K562 (cell line): ENCODE results near the gene FAM53B. TPM values are rescaled to one million over a fixed set of nuclear protein-coding genes. Genes with fewer than 3 reads are reported as not detected.

Experiments used
- ATAC-seq: fragments of 200-7000 bp; cut with Tn5 transposase; 3 replicates; pipeline ENCODE4 v1.9.1; 2020; ENCODE audit warnings: moderate library complexity
- BruUV-seq: library from RNA; stranded (reverse); fragments of 400-500 nt; replicated peaks from 2 replicates; lab custom pipeline; 2021; lab: Mats Ljungman, UMichigan
- CTCF ChIA-PET: fragments of 300-600 bp; formaldehyde crosslinking; extraction: SDS; loops from one replicate; lab custom pipeline; 2021; ENCODE audit warnings: low intra/inter-chr PET ratio; lab: Yijun Ruan, JAX
- POLR2A ChIA-PET: fragments of 300-600, 350-650 bp; sonication (Branson Sonifier 250); formaldehyde crosslinking; extraction: SDS; loops from one replicate; lab custom pipeline; 2021; ENCODE audit warnings: antibody characterized with exemption, inconsistent platforms; lab: Yijun Ruan, JAX
- DNase-seq, 4 experiments: peaks; one replicate each; pipeline versions ENCODE4 v3.0.0 to v3.0.0-alpha.2; 2011 to 2018; ENCODE audit warnings: low spot score in 3 of 4, mixed read lengths in 3 of 4; ENCODE audit errors: extremely low read depth in 1 of 4
- FAIRE-seq: peaks from 2 replicates; lab custom pipeline; 2011; peaks lifted over from hg19 to GRCh38; lab: Jason Lieb, UNC
- H2AFZ ChIP-seq: 2 replicates; pipeline ENCODE4 v1.6.0; 2011; ENCODE audit warnings: low read depth, low read length, control low read depth, inconsistent platforms
- H3K27ac ChIP-seq: fragments of 200-600 bp; 3 replicates; pipeline ENCODE4 v1.8.0; 2011; ENCODE audit warnings: low read depth, mild to moderate bottlenecking, control low read depth, inconsistent platforms, low read length, moderate library complexity, mixed read lengths; ENCODE audit errors: extremely low read depth
- H3K27me3 ChIP-seq, 2 experiments: fragments of 300-600 bp in 1 of 2; 2 replicates in 1 of 2; 3 replicates in 1 of 2; pipeline versions ENCODE4 v1.6.0 to v1.8.0; 2011; ENCODE audit warnings: inconsistent platforms in 2 of 2, low read length in 2 of 2, mild to moderate bottlenecking in 1 of 2, mixed read lengths in 1 of 2, moderate library complexity in 1 of 2; ENCODE audit not compliant: control insufficient read depth in 2 of 2, insufficient read depth in 2 of 2
- H3K36me3 ChIP-seq: fragments of 300-600 bp; 3 replicates; pipeline ENCODE4 v1.8.0; 2011; ENCODE audit warnings: mild to moderate bottlenecking, low read length, inconsistent platforms; ENCODE audit not compliant: control insufficient read depth, insufficient read depth
- H3K4me1 ChIP-seq, 2 experiments: fragments of 200-600 bp in 1 of 2; replicated peaks in 1 of 2; 2 replicates in 1 of 2; 3 replicates in 1 of 2; pipeline versions ENCODE4 v1.5.1 to v1.8.0; 2011; ENCODE audit warnings: inconsistent platforms in 2 of 2, low read length in 2 of 2, mild to moderate bottlenecking in 1 of 2, mixed read lengths in 1 of 2, moderate library complexity in 1 of 2; ENCODE audit not compliant: control insufficient read depth in 2 of 2, insufficient read depth in 2 of 2
- H3K4me2 ChIP-seq: 2 replicates; pipeline ENCODE4 v1.6.1; 2011; ENCODE audit warnings: low read length, control low read depth, inconsistent platforms, mixed read lengths; ENCODE audit not compliant: insufficient read depth
- H3K4me3 ChIP-seq: fragments of 200-600 bp; sonication (generic), shearing (Covaris generic); 2 replicates; pipeline ENCODE4 v1.5.1; 2016; ENCODE audit warnings: control low read depth, inconsistent platforms
- H3K79me2 ChIP-seq: fragments of 200-600 bp; 3 replicates; pipeline ENCODE4 v1.8.0; 2011; ENCODE audit warnings: low read length, inconsistent platforms; ENCODE audit not compliant: control insufficient read depth, insufficient read depth
- H3K9ac ChIP-seq, 2 experiments: 2 replicates each; pipeline versions ENCODE4 v1.6.0 to v1.6.1; 2011; ENCODE audit warnings: low read depth in 2 of 2, low read length in 2 of 2, control low read depth in 1 of 2, inconsistent platforms in 1 of 2, mild to moderate bottlenecking in 1 of 2, mixed read lengths in 1 of 2; ENCODE audit not compliant: insufficient read depth in 1 of 2
- H3K9me1 ChIP-seq: one replicate; pipeline ENCODE4 v1.6.0; 2011; ENCODE audit warnings: inconsistent platforms, mild to moderate bottlenecking, low read length, moderate library complexity; ENCODE audit not compliant: control insufficient read depth, insufficient read depth
- H3K9me3 ChIP-seq: replicated peaks from 2 replicates; pipeline ENCODE4 v1.5.1; 2011; ENCODE audit warnings: low read depth, low read length, inconsistent platforms; ENCODE audit not compliant: control insufficient read depth, insufficient read depth
- H4K20me1 ChIP-seq: replicated peaks from 2 replicates; pipeline ENCODE4 v1.6.1; 2011; ENCODE audit warnings: low read length, inconsistent platforms, mixed read lengths; ENCODE audit not compliant: control insufficient read depth, insufficient read depth
- E2F6 ChIP-seq, 2 experiments: IDR thresholded peaks; 2 replicates each; pipeline ENCODE4 v1.6.1; 2011; ENCODE audit warnings: borderline replicate concordance in 1 of 2, control low read depth in 1 of 2, low read depth in 1 of 2, low read length in 1 of 2, mild to moderate bottlenecking in 1 of 2, mixed read lengths in 1 of 2, moderate library complexity in 1 of 2; ENCODE audit not compliant: insufficient read depth in 1 of 2, insufficient read length in 1 of 2, poor library complexity in 1 of 2, severe bottlenecking in 1 of 2; ENCODE audit errors: extremely low read depth in 1 of 2
- ESRRA ChIP-seq: fragments of 450-650 bp; IDR thresholded peaks from 2 replicates; pipeline ENCODE4 v1.6.1; 2014; ENCODE audit warnings: low read depth, mild to moderate bottlenecking, moderate library complexity, borderline replicate concordance
- GTF2F1 ChIP-seq: IDR thresholded peaks from 2 replicates; pipeline ENCODE4 v1.6.1; 2011; ENCODE audit warnings: low read depth, low read length, improper control_type of control experiment
- IFI16 ChIP-seq: fragments of 250-450 bp; sonication (Bioruptor Pico); IDR thresholded peaks from 2 replicates; pipeline ENCODE4 v2.1.2; 2022; ENCODE audit warnings: mild to moderate bottlenecking, inconsistent platforms
- TFAP4 ChIP-seq: sonication (generic); formaldehyde crosslinking; IDR thresholded peaks from 2 replicates; pipeline ENCODE4 v1.8.0; 2022; ENCODE audit warnings: missing genetic modification reagents, mild to moderate bottlenecking, moderate library complexity, borderline replicate concordance
- USF2 ChIP-seq: sonication (generic); formaldehyde crosslinking; IDR thresholded peaks from 2 replicates; pipeline ENCODE4 v1.5.0; 2020; ENCODE audit warnings: missing genetic modification reagents
- ZFP36 ChIP-seq: fragments of 150-350 bp; IDR thresholded peaks from 2 replicates; pipeline ENCODE4 v1.6.1; 2018; ENCODE audit warnings: low read length, low read depth; ENCODE audit not compliant: partially characterized antibody
- ZNF253 ChIP-seq: fragments of 250-450 bp; sonication (Bioruptor Pico); conservative IDR thresholded peaks from 2 replicates; pipeline ENCODE4 v1.6.1; 2021; ENCODE audit warnings: mild to moderate bottlenecking
- ZNF57 ChIP-seq: fragments of 450-650 bp; formaldehyde crosslinking; IDR thresholded peaks from 2 replicates; pipeline ENCODE4 v1.4.0; 2020; ENCODE audit warnings: mild to moderate bottlenecking, moderate library complexity
- WGBS: fragments of 100-300 bp; shearing (Covaris generic); methylation state at CpG from one replicate; pipeline ENCODE4 v1.1.6; 2016; ENCODE audit warnings: low coverage, mixed read lengths; ENCODE audit not compliant: insufficient coverage; ENCODE audit errors: missing lambda C conversion rate; 5-methylcytosine and 5-hydroxymethylcytosine counted together
- in situ Hi-C: fragments of 300-500 bp; cut with MboI; formaldehyde crosslinking; loops from 4 replicates; pipeline ENCODE4 v1.15.0; 2018; ENCODE audit warnings: inconsistent platforms, mixed read lengths
- intact Hi-C: fragments of 100-400 bp; cut with micrococcal nuclease; formaldehyde crosslinking; loops from 2 replicates; pipeline ENCODE4 v1.14.2; 2022
- polyA plus RNA-seq, 8 experiments: library from polyadenylated mRNA; depleted of rRNA in 4 of 8; stranded (reverse) in 5 of 8; unstranded in 3 of 8; fragments of >200 nt; fragmentation: Nextera tagmentation in 2 of 8; fragmentation: Illumina TruSeq in 1 of 8; extraction: Ambion mirVana in 2 of 8; extraction: Trizol in 1 of 8; gene quantifications; 2 replicates each; pipeline versions ENCODE4 v1.2.1 to v1.2.3, GENCODE V29; 2011 to 2014; ENCODE audit warnings: inconsistent platforms in 1 of 8, missing spikeins in 1 of 8
- total RNA-seq, 7 experiments: library from RNA; depleted of rRNA in 6 of 7; stranded (reverse); fragments of >200 nt in 6 of 7; fragmentation: Illumina TruSeq in 2 of 7; extraction: Trizol in 2 of 7; gene quantifications; 2 replicates each; pipeline versions ENCODE4 v1.2.1 to v1.2.3, GENCODE V29; 2011 to 2021; ENCODE audit warnings: low replicate concordance in 1 of 7

The FAM53B gene
- total and polyA plus RNA-seq, 9 of the 15 experiments (the other 6 are each of a cell fraction or from before 2014, with no cell fraction given): 0.03 to 16.5 (median 5.0) TPM

- CTCF ChIA-PET: no interaction called here
- FAIRE-seq: no peak
- BruUV-seq: no TSS peak
- Histone ChIP-seq H3K4me1 (peaks cover 0 to 12% of the 10 kb centered on the region in 2 experiments; a peak in 4 of 5 replicates), H2AFZ (no peak overlapping the region), H3K4me3 (no peak overlapping the region), H3K4me2 (no peak overlapping the region), H3K36me3 (peaks cover 8% of the 10 kb centered on the region; the same call in 1 of the 3 replicates), H3K27ac (no peak overlapping the region), H3K27me3 (no peaks in the 10 kb centered on the region), H4K20me1 (no peaks in the 10 kb centered on the region), H3K9me3 (no peaks in the 10 kb centered on the region), H3K79me2 (no peaks in the 10 kb centered on the region), H3K9ac (peak overlapping the region in 1 of 2 experiments; percentile 35; a peak in 2 of 4 replicates), H3K9me1 (no peaks in the 10 kb centered on the region)
- ATAC-seq: no peak
- TF ChIP-seq ZFP36: no peak
- no peak for TF ChIP-seq TFAP4 (CRISPR knock-in tag)
- TF ChIP-seq IFI16 (CRISPR knock-in tag): no peak
- no peak for TF ChIP-seq GTF2F1
- no peak for TF ChIP-seq USF2 (CRISPR knock-in tag)
- TF ChIP-seq ESRRA: no peak
- no peak for TF ChIP-seq E2F6 (IDR thresholded peaks at IDR 0.05; ENCODE audit: borderline replicate concordance in 1 of 2, extremely low read depth in 1 of 2, insufficient read depth in 1 of 2, insufficient read length in 1 of 2, low read depth in 1 of 2, low read length in 1 of 2, poor library complexity in 1 of 2, severe bottlenecking in 1 of 2)
- TF ChIP-seq ZNF253 (CRISPR knock-in tag): no peak
- no peak for TF ChIP-seq ZNF57
- POLR2A ChIA-PET: no interaction called here
- intact Hi-C loops: no loop called here
- in situ Hi-C loops: no loop called here
- DNase-seq: no peak
- WGBS: 100% methylated on average over 2 of the region's 7 CpGs
Observed at GRCh38 chr10:124654686-124655085, 89.5 kb downstream of the FAM53B start.
